Mesenchymal stem cell (in vitro differentiated cells and primary cell): ENCODE results near the gene EPS8L2.

Source experiments
- DNase-seq: peaks from one replicate; pipeline ENCODE4 v3.0.0-alpha.2; 2013
- H2AFZ ChIP-seq: one replicate; pipeline ENCODE4 v1.6.1; 2013; ENCODE audit warnings: low read depth, mild to moderate bottlenecking, control low read depth, inconsistent platforms, low read length, moderate library complexity
- H2AK5ac ChIP-seq: 2 replicates; pipeline ENCODE4 v1.6.1; 2013; ENCODE audit warnings: low read length, moderate library complexity, mild to moderate bottlenecking, inconsistent platforms; ENCODE audit not compliant: severe bottlenecking
- H2BK120ac ChIP-seq: one replicate; pipeline ENCODE4 v1.6.1; 2013; ENCODE audit warnings: low read depth, mild to moderate bottlenecking, inconsistent platforms, low read length, moderate library complexity
- H2BK12ac ChIP-seq, 2 experiments: one replicate each; pipeline ENCODE4 v1.6.1; 2013; ENCODE audit warnings: inconsistent platforms in 2 of 2, low read length in 2 of 2, mild to moderate bottlenecking in 2 of 2, moderate library complexity in 2 of 2, control low read depth in 1 of 2
- H2BK15ac ChIP-seq: one replicate; pipeline ENCODE4 v1.6.1; 2013; ENCODE audit warnings: mild to moderate bottlenecking, low read depth, inconsistent platforms; ENCODE audit not compliant: poor library complexity, severe bottlenecking
- H2BK5ac ChIP-seq: 2 replicates; pipeline ENCODE4 v1.6.1; 2013; ENCODE audit warnings: low read depth, mild to moderate bottlenecking, low read length, control low read depth, inconsistent platforms; ENCODE audit not compliant: poor library complexity, severe bottlenecking
- H3K14ac ChIP-seq, 2 experiments: one replicate each; pipeline ENCODE4 v1.6.1; 2013; ENCODE audit warnings: inconsistent platforms in 2 of 2, low read length in 2 of 2, control low read depth in 1 of 2, mild to moderate bottlenecking in 1 of 2, moderate library complexity in 1 of 2
- H3K18ac ChIP-seq, 2 experiments: one replicate each; pipeline ENCODE4 v1.6.1; 2013; ENCODE audit warnings: inconsistent platforms in 2 of 2, low read length in 2 of 2, control low read depth in 1 of 2, low read depth in 1 of 2, mild to moderate bottlenecking in 1 of 2
- H3K23ac ChIP-seq, 2 experiments: one replicate each; pipeline ENCODE4 v1.6.1; 2013; ENCODE audit warnings: inconsistent platforms in 2 of 2, low read length in 2 of 2, mild to moderate bottlenecking in 2 of 2, moderate library complexity in 2 of 2, control low read depth in 1 of 2
- H3K27ac ChIP-seq: 2 replicates; pipeline ENCODE4 v1.5.1; 2013; ENCODE audit warnings: mild to moderate bottlenecking, moderate library complexity, low read length, control low read depth, inconsistent platforms; ENCODE audit not compliant: poor library complexity, severe bottlenecking
- H3K27me3 ChIP-seq, 2 experiments: 2 replicates each; pipeline versions ENCODE4 v1.6.1 to v1.7.0; 2013; ENCODE audit warnings: low read length in 2 of 2, mild to moderate bottlenecking in 2 of 2, moderate library complexity in 2 of 2, control low read depth in 1 of 2, inconsistent platforms in 1 of 2; ENCODE audit not compliant: control insufficient read depth in 1 of 2, insufficient read depth in 1 of 2
- H3K36me3 ChIP-seq, 2 experiments: 2 replicates each; pipeline versions ENCODE4 v1.6.1 to v1.7.0; 2013; ENCODE audit warnings: low read length in 2 of 2, control low read depth in 1 of 2, inconsistent platforms in 1 of 2, low read depth in 1 of 2, mild to moderate bottlenecking in 1 of 2; ENCODE audit not compliant: insufficient read depth in 2 of 2, control insufficient read depth in 1 of 2
- H3K4ac ChIP-seq, 2 experiments: one replicate each; pipeline ENCODE4 v1.6.1; 2013; ENCODE audit warnings: inconsistent platforms in 2 of 2, low read length in 2 of 2, mild to moderate bottlenecking in 2 of 2, moderate library complexity in 2 of 2, control low read depth in 1 of 2, low read depth in 1 of 2
- H3K4me1 ChIP-seq: 2 replicates; pipeline ENCODE4 v1.6.1; 2013; ENCODE audit warnings: low read depth, low read length, control low read depth; ENCODE audit not compliant: control insufficient read depth, insufficient read depth
- H3K4me2 ChIP-seq: 2 replicates; pipeline ENCODE4 v1.6.1; 2013; ENCODE audit warnings: low read length, mild to moderate bottlenecking, inconsistent platforms; ENCODE audit not compliant: poor library complexity, severe bottlenecking
- H3K4me3 ChIP-seq, 2 experiments: 2 replicates each; pipeline versions ENCODE4 v1.5.1 to v1.7.0; 2013; ENCODE audit warnings: low read length in 2 of 2, mild to moderate bottlenecking in 2 of 2, control low read depth in 1 of 2, low read depth in 1 of 2; ENCODE audit not compliant: insufficient read depth in 1 of 2
- H3K79me1 ChIP-seq: replicated peaks from 2 replicates; pipeline ENCODE4 v1.6.1; 2013; ENCODE audit warnings: mild to moderate bottlenecking, control low read depth, low read length, inconsistent platforms; ENCODE audit not compliant: poor library complexity, severe bottlenecking
- H3K9ac ChIP-seq: 2 replicates; pipeline ENCODE4 v1.7.0; 2013; ENCODE audit warnings: mild to moderate bottlenecking, low read length, moderate library complexity
- H3K9me3 ChIP-seq: 2 replicates; pipeline ENCODE4 v1.7.0; 2013; ENCODE audit warnings: mild to moderate bottlenecking, low read length; ENCODE audit not compliant: control insufficient read depth
- H4K8ac ChIP-seq: one replicate; pipeline ENCODE4 v1.6.1; 2013; ENCODE audit warnings: inconsistent platforms, mild to moderate bottlenecking, low read length, moderate library complexity
- H4K91ac ChIP-seq: one replicate; pipeline ENCODE4 v1.6.1; 2013; ENCODE audit warnings: mild to moderate bottlenecking, low read length, inconsistent platforms
- WGBS: methylation state at CpG from one replicate; pipeline ENCODE4 v1.1.7; 2013; ENCODE audit warnings: mixed read lengths; 5-methylcytosine and 5-hydroxymethylcytosine counted together

The EPS8L2 gene

DNA sequence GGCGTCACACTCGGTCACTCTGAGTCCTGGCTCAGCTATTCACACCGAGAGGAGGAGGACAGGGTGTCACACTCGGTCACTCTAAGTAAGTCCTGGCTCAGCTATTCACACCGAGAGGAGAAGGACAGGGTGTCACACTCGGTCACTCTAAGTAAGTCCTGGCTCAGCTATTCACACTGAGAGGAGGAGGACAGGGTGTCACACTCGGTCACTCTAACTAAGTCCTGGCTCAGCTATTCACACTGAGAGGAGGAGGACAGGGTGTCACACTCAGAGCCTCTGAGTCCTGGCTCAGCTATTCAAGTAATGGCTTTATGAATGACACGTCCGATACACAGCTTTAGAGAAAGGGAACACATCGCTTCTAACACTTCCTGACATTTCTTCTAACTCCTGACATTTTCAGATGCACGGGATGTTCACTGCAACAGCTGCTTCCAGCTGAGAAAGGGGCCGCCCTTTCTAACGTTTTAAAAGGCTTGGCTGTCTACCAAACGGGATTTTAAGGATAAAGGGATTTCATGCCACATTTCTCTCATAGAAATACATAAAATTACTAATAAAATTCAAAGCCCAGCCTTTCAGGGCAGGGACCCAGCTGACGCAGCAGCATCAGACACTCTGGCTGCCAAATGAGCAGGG is 40.8 kb upstream of the EPS8L2 start:
- Histone ChIP-seq H3K36me3 (peaks cover 24 to 59% of the 10 kb centered on the region in 2 experiments), H3K79me1 (peaks cover 32% of the 10 kb centered on the region)
- no peak for DNase-seq

GRCh38 chr11:665704-666281 is 40.2 kb upstream of the EPS8L2 start:
- H3K79me1 ChIP-seq: peaks cover 26% of the 10 kb centered on the region
- no peak overlapping the region for H3K18ac ChIP-seq
- peak overlapping the region in 1 of 2 experiments; percentile 35 for H3K14ac ChIP-seq
- H2AK5ac ChIP-seq: no peak overlapping the region
- no peak overlapping the region for H3K4me2 ChIP-seq
- DNase-seq: peak; percentile 44
- H2BK12ac ChIP-seq: no peak overlapping the region
- 94% methylated on average over 11 of the region's 11 CpGs for WGBS
- H3K27ac ChIP-seq: no peak overlapping the region
- H2BK120ac ChIP-seq: no peak overlapping the region
- no peak overlapping the region for H2BK15ac ChIP-seq
- H3K36me3 ChIP-seq: peaks cover 19 to 53% of the 10 kb centered on the region in 2 experiments
- H3K23ac ChIP-seq: no peak overlapping the region
- no peak overlapping the region for H4K8ac ChIP-seq
- peak overlapping the region; percentile 73 for H3K9ac ChIP-seq
- no peaks in the 10 kb centered on the region for H3K27me3 ChIP-seq
- no peak overlapping the region for H2AFZ ChIP-seq
- no peaks in the 10 kb centered on the region for H3K9me3 ChIP-seq
- H2BK5ac ChIP-seq: no peak overlapping the region
- no peak overlapping the region for H4K91ac ChIP-seq
- peak overlapping the region in 1 of 2 experiments; percentile 45 for H3K4me3 ChIP-seq
- H3K4me1 ChIP-seq: peaks cover 9% of the 10 kb centered on the region
- no peak overlapping the region for H3K4ac ChIP-seq

More for the DNA sequence above, 40.8 kb upstream of the EPS8L2 start:
- Histone ChIP-seq H3K14ac (no peak overlapping the region), H3K4ac (no peak overlapping the region), H3K18ac (no peak overlapping the region), H3K27ac (no peak overlapping the region), H3K4me3 (peak overlapping the region in 1 of 2 experiments; percentile 45), H3K4me1 (peaks cover 9% of the 10 kb centered on the region), H2AFZ (no peak overlapping the region), H4K8ac (no peak overlapping the region), H3K4me2 (no peak overlapping the region), H3K23ac (no peak overlapping the region), H2AK5ac (no peak overlapping the region), H2BK15ac (no peak overlapping the region), H2BK12ac (no peak overlapping the region), H4K91ac (no peak overlapping the region), H3K27me3 (no peaks in the 10 kb centered on the region), H3K9me3 (no peaks in the 10 kb centered on the region), H3K9ac (peak overlapping the region; percentile 73), H2BK120ac (no peak overlapping the region), H2BK5ac (no peak overlapping the region)
- over 99% methylated on average over 14 of the region's 15 CpGs for WGBS

DNA sequence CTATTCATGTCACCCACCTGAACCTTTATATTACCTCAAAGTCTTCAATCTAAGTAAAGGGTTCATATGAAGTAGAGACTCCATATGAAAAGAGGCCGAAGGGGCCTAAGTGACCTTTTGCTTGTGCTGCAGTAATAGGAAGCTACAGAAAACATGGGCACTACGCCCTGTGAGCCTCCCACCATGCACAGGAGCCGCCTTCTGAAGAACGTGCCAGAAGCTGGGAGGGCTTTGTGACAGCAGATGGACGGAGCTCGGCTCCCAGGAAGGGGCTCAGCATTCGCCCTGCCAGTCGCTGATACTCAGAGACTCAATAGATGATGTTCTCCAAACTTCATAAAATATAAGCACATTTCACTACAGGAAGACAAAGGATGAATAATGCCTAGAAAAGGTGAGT is 32.2 kb upstream of the EPS8L2 start:
- Histone ChIP-seq H3K18ac (no peak overlapping the region), H2BK15ac (no peak overlapping the region), H2BK12ac (no peak overlapping the region), H3K23ac (no peak overlapping the region), H3K79me1 (peaks cover 22% of the 10 kb centered on the region), H3K9ac (no peak overlapping the region), H4K91ac (no peak overlapping the region), H2BK5ac (no peak overlapping the region), H3K4me3 (no peak overlapping the region), H2AFZ (no peak overlapping the region), H3K4ac (no peak overlapping the region), H2AK5ac (no peak overlapping the region), H3K27ac (no peak overlapping the region), H3K27me3 (no peaks in the 10 kb centered on the region), H3K4me1 (peaks cover 2% of the 10 kb centered on the region), H3K36me3 (peaks cover 47 to 52% of the 10 kb centered on the region in 2 experiments), H3K9me3 (no peaks in the 10 kb centered on the region), H2BK120ac (no peak overlapping the region), H3K14ac (no peak overlapping the region), H3K4me2 (no peak overlapping the region), H4K8ac (no peak overlapping the region)
- DNase-seq: no peak
- WGBS: 96% methylated on average over 8 of the region's 8 CpGs

- WGBS: 92% methylated on average over 17 of the region's 17 CpGs
- Histone ChIP-seq H3K4me3 (no peak overlapping the region), H3K4me1 (peaks cover 2% of the 10 kb centered on the region), H3K9ac (no peak overlapping the region), H2BK12ac (no peak overlapping the region), H4K91ac (no peak overlapping the region), H3K9me3 (no peaks in the 10 kb centered on the region), H3K36me3 (peaks cover 51 to 53% of the 10 kb centered on the region in 2 experiments), H3K4me2 (no peak overlapping the region), H3K18ac (no peak overlapping the region), H2BK5ac (no peak overlapping the region), H4K8ac (no peak overlapping the region), H3K27ac (no peak overlapping the region), H2AFZ (no peak overlapping the region), H2AK5ac (no peak overlapping the region), H3K27me3 (no peaks in the 10 kb centered on the region), H3K14ac (peak overlapping the region in 1 of 2 experiments; percentile 22), H3K4ac (no peak overlapping the region), H3K79me1 (peaks cover 22% of the 10 kb centered on the region), H2BK120ac (no peak overlapping the region), H3K23ac (no peak overlapping the region), H2BK15ac (no peak overlapping the region)
- no peak for DNase-seq
Measured at GRCh38 chr11:674406-674805, 31.6 kb upstream of the EPS8L2 start.
